Putamen (tissue), 1 donor: ENCODE results near the gene EMC6.
"Not testable (repeated sequence)": the region's sequence is repeated elsewhere in the genome, so short reads cannot be mapped to it uniquely, and the experiment has no call there.

Source experiments
- DNase-seq: peaks from one replicate; pipeline ENCODE4 v3.0.0-alpha.2; 2016; ENCODE audit warnings: low spot score

The EMC6 gene

DNA sequence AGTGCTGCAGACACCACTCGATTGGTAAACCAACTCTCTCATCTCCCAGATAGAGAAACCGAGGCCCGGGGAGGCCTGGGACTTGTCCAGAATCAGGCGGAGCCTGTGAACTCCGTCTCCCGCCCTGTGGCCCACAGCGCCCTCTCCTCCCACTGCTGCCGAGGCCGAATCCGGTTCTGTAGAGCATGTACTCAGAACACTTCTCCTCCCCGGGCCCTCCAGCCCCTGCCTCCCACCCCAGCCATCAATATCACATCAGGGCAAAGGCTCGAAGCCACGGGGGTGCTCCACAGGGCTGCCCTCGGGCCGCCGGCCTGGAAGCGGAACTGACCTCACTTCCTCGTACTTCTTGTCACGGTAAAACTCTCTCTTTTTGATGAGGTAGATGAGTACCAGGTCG, 13.0 kb downstream of the EMC6 start:
- no peak for DNase-seq

GRCh38 chr17:3682033-3682432, 13.4 kb downstream of the EMC6 start:
- DNase-seq = no peak

- no peak for DNase-seq
These were observed 14.5 kb downstream of the EMC6 start for GRCh38 chr17:3683054-3683511.

- no peak for DNase-seq
These were observed 16.6 kb downstream of the EMC6 start for GRCh38 chr17:3685174-3685573.

- DNase-seq = no peak
These were observed 19.5 kb downstream of the EMC6 start for GRCh38 chr17:3688027-3688553.

- no peak for DNase-seq
These were observed 20.2 kb downstream of the EMC6 start for GRCh38 chr17:3688852-3689261.

DNA sequence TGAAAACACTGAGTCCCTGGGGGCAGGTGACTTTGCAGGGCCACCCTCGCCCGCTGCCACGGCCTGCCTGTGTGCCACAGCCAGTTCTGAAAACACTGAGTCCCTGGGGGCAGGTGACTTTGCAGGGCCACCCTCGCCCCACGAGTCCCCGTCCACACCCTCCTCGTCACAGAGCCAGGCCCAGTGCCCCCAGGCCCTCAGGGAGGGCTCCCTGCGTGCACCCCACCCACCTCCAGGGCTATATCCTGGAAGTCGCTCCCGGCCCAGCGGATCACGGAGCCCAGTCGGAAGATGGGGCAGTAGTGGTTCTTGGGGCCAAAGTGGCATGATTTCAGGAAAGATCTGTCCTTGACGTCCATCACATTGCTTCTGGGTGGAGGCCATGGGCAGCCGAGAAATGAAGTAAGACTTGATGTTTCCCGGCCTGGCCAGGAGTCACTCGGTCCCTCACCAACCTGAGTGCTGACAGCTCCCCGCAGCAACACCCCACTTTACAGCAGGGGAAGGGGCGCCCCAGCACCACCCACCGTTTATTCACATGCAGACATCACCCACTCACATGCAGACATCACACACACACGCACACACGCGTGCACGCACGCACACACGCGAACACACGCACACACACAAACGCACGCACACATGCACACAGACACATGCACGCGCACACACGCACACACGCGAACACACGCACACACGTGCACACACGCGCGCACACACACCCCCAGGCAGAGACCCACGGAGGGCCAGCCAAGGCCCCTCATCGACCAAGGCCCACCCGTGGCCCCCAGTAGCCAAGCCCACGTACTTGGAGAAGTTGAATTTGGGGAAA, 20.9 kb downstream of the EMC6 start:
- no peak for DNase-seq

DNA sequence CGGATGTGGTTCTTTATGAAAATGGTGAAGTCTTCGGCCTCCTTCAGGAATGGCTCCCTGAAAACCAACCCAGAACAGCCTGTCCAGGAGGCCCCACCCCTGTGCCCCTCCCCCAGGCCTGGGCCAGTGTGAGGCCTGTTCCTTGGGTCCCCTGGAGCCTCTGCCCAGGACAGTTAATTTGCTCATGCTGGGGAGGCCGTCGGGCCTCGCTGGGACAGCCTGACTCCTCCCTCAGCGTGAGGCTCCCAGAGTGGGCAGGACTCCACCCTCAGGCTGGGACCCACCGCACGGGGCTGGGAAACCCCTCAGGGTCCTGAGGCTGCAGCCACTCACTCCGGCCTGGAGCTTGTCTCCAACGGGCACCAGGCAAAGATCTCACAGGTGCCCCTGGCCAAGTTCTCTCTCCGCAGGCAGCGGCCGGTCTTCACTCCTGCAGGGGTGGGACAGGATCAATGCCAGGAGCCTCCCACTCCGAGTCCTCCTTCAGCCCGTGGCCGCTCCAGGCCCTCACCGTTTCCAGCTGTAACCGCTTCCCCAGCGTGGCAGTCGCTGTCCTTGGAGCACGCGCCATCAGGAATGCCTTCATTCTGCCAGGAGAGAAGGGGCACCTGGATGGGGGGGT, 21.6 kb downstream of the EMC6 start:
- DNase-seq = no peak

- DNase-seq = no peak
These were observed 23.0 kb downstream of the EMC6 start for GRCh38 chr17:3691617-3692067.

DNA sequence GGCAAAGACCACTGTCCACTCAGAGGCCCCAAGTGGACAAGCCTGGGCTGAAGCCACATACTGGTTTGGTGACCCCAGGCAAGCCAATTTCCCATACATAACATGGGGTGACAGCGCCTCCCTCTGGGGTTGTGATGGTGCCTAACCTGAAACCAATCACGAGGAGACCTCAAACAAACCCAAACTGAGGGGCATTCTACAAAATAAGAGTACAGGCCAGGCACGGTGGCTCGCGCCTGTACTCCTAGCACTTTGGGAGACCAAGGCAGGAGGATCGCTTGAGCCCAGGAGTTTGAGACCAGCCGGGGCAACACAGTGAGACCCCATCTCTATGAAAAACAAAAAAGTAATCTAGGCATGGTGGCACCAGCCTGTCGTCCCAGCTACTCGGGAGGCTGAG, 23.7 kb downstream of the EMC6 start:
- DNase-seq = no peak

GRCh38 chr17:3693141-3693540, 24.5 kb downstream of the EMC6 start:
- DNase-seq = no peak

- DNase-seq = no peak
These were observed 25.2 kb downstream of the EMC6 start for GRCh38 chr17:3693829-3694231.

- DNase-seq = no peak
These were observed 26.6 kb downstream of the EMC6 start for GRCh38 chr17:3695129-3695722.

DNA sequence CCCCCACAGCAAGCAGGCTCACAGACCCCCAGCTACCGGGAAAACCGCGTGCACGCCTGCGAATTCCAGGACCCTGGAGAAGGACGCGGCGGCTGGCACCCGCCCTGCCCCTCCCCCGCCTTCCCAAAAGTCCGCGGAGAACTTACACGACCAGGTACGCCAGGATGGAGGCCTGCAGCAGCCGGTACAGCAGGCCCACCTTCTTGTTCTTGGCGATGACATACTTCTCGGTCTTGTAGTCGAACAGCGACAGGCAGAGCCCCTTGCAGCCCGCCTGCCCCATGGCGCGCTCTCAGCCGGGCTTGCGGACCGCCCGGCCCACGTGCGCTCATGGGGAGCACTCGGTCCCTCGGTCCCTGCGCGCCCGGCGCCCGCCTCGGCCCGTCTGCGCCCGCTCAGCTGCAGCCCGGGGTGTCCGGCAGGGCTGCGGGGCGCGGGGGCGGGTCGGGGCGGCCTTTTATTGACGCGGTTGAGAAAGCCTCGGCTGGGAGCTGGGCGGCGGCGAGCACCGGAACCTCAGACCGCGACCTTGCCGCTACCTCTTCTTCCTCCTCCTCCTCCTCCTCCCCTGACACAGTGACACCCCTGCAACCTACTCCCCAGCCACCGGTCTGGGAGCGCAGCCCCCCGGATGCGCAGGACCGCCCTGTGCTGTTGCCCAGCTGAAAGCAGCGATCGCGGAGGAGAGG, 27.3 kb downstream of the EMC6 start, which contains the start of gene P2RX5:
P2RX5 (minus strand) TSS at position 433 of the 689 bp plus-strand sequence; CDS start at position 283, 150 bp downstream.
- no peak for DNase-seq

- DNase-seq = peak; percentile 49
These were observed 28.5 kb downstream of the EMC6 start for GRCh38 chr17:3697103-3697476.

GRCh38 chr17:3698139-3698538, 29.5 kb downstream of the EMC6 start:
- DNase-seq = no peak

DNA sequence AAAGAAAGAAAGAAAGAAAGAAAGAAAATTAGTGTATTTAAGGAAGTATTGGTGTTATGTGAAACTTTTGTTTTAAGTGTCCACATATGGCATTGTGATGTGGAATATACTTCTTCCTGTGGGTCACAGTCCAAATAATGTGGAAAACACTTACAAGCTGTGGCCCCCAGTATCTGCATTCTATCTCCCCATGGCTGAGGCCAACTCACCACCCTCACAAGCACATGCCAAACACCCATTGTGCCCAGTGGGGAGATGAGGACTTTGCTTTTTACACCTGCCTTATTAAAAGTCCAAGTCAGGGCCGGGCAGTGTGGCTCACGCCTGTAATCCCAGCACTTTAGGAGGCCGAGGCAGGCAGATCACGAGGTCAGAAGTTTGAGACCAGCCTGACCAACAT, 31.3 kb downstream of the EMC6 start:
- no peak for DNase-seq

DNA sequence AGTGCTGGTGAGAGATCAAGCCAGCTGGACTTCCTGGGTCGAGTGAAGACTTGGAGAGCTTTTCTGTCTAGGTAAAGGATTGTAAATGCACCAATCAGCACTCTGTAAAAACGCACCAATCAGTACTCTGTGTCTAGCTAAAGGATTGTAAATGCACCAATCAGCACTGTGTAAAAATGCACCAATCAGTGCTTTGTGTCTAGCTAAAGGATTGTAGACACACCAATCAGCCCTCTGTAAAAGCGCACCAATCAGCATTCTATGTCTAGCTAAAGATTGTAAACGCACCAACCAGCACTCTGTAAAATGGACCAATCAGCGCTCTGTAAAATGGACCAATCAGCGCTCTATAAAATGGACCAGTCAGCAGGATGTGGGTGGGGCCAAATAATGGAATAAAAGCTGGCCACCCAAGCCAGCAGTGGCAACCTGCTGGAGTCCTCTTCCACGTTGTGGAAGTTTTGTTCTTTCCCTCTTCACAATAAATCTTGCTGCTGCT, 33.5 kb downstream of the EMC6 start:
- not testable (repeated sequence) for DNase-seq

GRCh38 chr17:3704931-3705717, 36.5 kb downstream of the EMC6 start:
- no peak for DNase-seq

DNA sequence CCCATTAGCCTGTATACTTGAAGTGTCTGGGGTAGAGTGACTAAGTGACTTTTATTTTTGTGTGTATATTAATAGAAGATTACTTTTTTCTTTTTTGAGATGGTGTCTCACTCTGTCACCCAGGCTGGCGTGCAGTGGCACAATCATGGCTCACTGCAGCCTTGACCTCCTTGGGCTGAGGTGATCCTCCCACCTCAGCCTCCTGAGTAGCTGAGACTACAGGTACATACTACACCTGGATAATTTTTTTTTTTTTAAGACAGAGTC, 37.0 kb downstream of the EMC6 start:
- not testable (repeated sequence) for DNase-seq

DNA sequence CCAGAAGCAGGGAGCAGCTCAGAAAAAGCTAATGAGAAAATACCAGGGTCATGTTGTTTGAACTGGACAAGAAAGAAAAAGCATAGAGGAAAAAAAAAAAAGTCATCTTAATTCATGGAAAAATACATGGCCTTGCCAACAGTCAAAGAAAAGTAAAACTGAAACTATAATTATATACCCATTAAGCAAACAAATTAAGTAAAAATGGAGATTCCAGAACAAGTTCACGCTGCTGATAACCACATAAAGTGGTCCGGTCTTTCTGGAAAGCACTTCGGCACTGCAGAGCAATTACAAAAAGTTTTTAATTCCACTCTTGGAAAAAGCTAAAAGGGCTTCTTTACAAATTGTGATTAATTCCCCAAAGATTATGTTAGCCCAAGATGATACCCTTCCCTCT, 39.8 kb downstream of the EMC6 start:
- no peak for DNase-seq
